Activated CD8-positive, alpha-beta memory T cell treated with anti-CD3 and anti-CD28 coated beads for 36 hours (primary cell): ENCODE data around the gene CMTM3. TPM values are rescaled to one million over a fixed set of nuclear protein-coding genes. Genes with fewer than 3 reads are reported as not detected.
"Not testable (repeated sequence)": the region's sequence is repeated elsewhere in the genome, so short reads cannot be mapped to it uniquely, and the experiment has no call there.

Experiments used
- CTCF ChIA-PET: fragments of 350-600 bp; sonication (Branson Sonifier 250); formaldehyde crosslinking; loops from one replicate; lab custom pipeline; 2021; ENCODE audit warnings: antibody characterized with exemption; lab: Charles Lee
- POLR2A ChIA-PET: fragments of 350-600 bp; sonication (Branson Sonifier 250); formaldehyde crosslinking; loops from one replicate; lab custom pipeline; 2021; ENCODE audit warnings: antibody characterized with exemption; lab: Charles Lee
- total RNA-seq, 2 experiments: library from RNA; stranded (reverse); gene quantifications; one replicate each; pipeline ENCODE4 v1.2.3, GENCODE V29; 2021

The CMTM3 gene
- total RNA-seq, 2 experiments from 2014 or later, result 66.8 to 67.4 TPM

- ChIA-PET POLR2A (no interaction called here), CTCF (interaction anchor here (1.1 kb wide), 1 partner anchor 38 kb away, joined by 3 read pairs; no protein-coding TSS in a partner anchor)
Observed at GRCh38 chr16:66600477-66600876, 4.0 kb upstream of the CMTM3 start.

GRCh38 chr16:66601471-66601870 is 3.0 kb upstream of the CMTM3 start:
- POLR2A ChIA-PET, result no interaction called here

DNA sequence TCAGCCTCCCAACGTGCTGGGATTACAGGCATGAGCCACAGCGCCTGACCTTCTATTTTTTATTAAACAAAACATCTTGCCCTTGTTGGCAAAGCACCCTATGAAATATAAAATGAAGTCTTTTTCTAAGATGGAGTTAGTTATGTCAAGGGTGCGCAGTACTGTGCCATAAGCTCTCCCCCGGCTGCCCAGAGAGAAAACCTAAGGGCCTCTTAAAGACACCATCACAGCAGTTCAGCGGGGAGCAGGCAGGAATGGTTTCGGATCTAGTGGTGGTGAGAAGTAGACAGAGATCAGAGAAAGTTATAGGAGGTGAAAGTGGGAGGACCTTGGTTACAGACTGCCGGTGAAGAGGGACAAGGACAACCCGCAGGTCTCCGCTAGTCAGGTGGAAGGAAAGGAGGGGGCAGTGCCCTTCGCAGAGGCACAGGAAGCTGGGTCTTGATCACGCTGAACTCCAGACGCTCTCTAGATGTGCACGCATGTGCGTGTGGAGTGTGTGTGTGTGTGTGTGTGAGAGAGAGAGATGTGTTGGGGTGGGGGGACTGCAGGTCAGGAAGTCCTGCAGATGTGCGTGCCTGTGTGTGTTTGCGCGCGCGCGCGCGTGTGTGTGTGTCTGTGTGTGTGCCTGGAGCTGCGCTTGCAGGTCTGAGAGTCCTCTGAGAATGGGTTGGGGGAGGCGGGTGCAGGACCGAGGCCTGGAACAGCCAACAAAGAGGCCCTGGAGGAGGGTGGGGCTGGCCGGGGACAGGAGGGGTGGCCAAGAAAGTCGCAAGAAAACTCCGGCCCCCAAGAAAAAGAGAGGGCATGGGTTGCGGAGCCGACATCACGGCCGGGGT is 748 bp upstream of the CMTM3 start:
- ChIA-PET CTCF (interaction anchor here (0.8 to 2.5 kb wide), 10 partner anchors 13 to 219 kb away, joined by 3 to 18 read pairs (median 4); no protein-coding TSS in a partner anchor), POLR2A (interaction anchor here (0.6 to 1.8 kb wide), 7 partner anchors 13 to 271 kb away, joined by 3 to 9 read pairs (median 5); no protein-coding TSS in a partner anchor)

More at GRCh38 chr16:66601471-66601870, 3.0 kb upstream of the CMTM3 start:
- CTCF ChIA-PET, result interaction anchor here (1.1 kb wide), 1 partner anchor 39 kb away, joined by 3 read pairs; no protein-coding TSS in a partner anchor

- ChIA-PET POLR2A (interaction anchor here (1.0 kb wide), 1 partner anchor 42 kb away, joined by 3 read pairs; no protein-coding TSS in a partner anchor), CTCF (interaction anchor here (1.2 to 3.9 kb wide), 3 partner anchors 9 to 47 kb away, joined by 3 to 26 read pairs (median 18); no protein-coding TSS in a partner anchor)
Observed at GRCh38 chr16:66605177-66605978, 874 bp downstream of the CMTM3 start.

DNA sequence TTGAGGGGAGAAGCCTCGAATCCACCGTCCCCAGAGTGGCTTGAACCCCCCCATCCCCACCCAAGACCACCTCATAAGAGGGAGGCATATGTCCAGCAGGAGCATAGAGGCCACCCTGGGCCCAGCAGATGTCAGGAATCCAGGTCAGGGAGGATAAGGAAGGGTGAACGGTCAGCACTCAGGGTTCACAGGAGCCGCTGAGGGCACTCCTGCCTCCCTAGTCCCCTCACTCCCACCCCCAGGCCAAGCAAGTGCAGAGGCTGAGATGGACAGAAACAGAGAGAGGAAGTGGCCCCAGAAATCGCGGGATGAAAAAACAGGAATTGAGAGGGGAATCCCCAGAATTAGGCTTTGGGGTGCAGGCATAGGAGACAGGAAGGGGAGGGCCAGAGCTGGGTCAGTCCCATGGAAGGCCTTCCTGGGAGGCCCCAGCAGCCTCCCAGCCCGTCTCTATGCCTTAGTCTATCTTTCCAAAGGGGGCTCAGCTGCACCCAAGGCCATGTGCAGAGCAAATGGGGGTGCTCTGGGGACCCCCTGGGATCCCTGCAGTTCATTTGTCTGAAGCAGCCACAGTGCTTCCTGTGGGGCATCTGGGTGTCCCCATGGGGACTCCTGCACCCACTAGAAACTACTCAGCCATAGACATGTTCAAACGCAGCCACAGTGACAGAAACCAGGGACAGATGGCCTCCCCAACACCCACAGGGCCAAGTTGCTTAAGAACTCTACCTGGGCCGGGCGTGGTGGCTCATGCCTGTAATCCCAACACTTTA is 1.7 kb downstream of the CMTM3 start:
- POLR2A ChIA-PET, result interaction anchor here (0.6 kb wide), 1 partner anchor 54 kb away, joined by 3 read pairs; the partner anchor contains the start of gene CKLF
- CTCF ChIA-PET, result interaction anchor here (0.6 to 3.9 kb wide), 2 partner anchors 46 to 95 kb away, joined by 5 to 26 read pairs; no protein-coding TSS in a partner anchor

DNA sequence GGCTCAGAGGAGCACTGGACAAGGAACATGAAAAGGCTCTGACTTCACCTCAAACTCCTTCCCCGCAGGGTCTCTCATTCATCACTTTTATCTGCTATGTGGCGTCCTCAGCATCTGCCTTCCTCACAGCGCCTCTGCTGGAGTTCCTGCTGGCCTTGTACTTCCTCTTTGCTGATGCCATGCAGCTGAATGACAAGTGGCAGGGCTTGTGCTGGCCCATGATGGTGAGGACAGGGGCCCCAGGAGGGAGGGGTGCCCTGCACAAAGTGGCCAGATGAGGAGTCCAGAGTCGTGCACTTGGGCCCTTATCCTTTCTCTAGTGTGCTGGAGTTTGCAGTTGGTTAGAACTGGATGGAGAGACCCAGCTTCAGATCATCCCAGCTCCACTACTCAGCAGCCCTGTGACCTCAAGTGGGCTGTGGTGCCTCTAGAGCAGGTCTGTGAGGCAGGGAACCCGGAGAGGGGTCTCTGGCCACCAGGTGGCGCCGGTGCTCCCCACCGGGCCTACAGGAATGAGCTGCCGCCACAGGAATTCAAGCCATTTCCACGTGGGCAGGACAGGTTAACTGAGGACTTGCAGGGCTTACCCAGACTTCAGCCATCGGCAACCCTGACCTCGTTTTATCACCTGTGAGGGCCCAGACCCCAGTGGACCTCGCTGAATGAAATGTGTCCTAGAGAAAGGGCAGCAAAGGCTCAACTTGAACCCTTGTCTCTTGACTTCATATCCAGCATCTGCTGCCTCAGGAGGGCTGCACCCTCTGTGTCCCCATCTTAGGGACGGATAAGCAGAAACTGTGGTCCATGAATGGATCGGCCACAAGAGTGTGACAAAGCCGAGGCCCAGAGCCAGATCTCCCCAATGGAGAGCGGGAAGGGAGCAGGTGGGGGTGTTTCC is 4.0 kb downstream of the CMTM3 start:
- CTCF ChIA-PET, result interaction anchor here (0.6 to 3.9 kb wide), 24 partner anchors 9 to 260 kb away, joined by 3 to 26 read pairs (median 4); partner anchors contain the start of gene CKLF
- POLR2A ChIA-PET, result no interaction called here

- ChIA-PET CTCF (interaction anchor here (0.7 to 3.9 kb wide), 19 partner anchors 9 to 202 kb away, joined by 3 to 26 read pairs (median 4); partner anchors contain the start of gene CKLF), POLR2A (interaction anchor here (0.6 kb wide), 1 partner anchor 99 kb away, joined by 12 read pairs; no protein-coding TSS in a partner anchor)
Observed at GRCh38 chr16:66609139-66609510, 4.6 kb downstream of the CMTM3 start.

- POLR2A ChIA-PET, result no interaction called here
- CTCF ChIA-PET, result interaction anchor here (1.1 to 2.0 kb wide), 3 partner anchors 11 to 258 kb away, joined by 3 to 4 read pairs (median 3); no protein-coding TSS in a partner anchor
Observed at GRCh38 chr16:66610111-66610820, 5.8 kb downstream of the CMTM3 start.

DNA sequence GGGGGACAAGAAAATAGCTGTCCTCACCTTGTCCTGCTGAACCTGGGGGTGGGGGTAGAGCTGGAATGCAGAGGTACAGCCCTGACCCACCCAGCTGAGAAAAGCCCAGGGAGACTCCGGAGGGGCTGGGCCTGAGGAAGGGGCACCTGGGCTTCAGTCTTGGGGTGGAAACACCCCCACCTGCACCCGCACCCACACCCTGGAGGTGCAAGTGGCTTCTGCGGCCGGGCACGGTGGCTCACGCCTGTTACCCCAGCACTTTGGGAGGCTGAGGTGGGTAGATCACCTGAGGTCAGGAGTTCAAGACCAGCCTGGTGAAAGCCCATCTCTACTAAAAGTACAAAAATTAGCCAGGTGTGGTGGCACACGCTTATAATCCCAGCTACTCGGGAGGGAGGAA is 7.4 kb downstream of the CMTM3 start:
- CTCF ChIA-PET, POLR2A ChIA-PET: not testable (repeated sequence)

- CTCF ChIA-PET, result no interaction called here
- POLR2A ChIA-PET, result no interaction called here
Observed at GRCh38 chr16:66612422-66612821, 7.9 kb downstream of the CMTM3 start.

DNA sequence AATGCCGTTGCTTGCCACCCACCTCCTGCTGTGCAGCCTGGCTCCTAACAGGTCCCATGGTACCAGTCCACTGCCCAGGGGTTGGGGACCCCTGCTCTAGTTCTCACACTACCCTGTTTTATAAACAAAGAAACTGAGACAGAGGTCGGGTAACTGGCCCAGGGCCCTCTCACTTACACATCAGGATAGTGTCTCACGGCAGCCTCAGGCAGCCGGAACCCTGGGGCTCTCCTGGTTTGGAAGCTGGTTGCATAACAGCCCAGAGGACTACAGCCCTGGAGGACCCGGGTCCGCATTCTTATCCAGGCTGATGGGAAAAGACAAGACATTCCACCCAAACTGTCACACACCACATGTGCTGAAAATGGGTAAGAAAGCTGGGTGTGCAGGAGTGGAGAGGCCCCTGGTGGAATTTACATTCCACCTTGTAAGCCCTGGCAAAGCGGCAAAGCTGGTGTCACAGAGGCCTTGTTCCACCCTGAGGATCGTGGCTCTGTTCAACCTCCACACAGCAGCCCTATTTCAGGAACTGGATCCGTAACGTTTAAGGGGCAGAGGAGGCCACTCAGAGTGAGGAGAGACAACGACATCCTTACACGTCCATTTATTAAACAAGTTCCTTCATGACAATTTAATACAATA is 9.8 kb downstream of the CMTM3 start:
- ChIA-PET POLR2A (no interaction called here), CTCF (no interaction called here)

- ChIA-PET POLR2A (no interaction called here), CTCF (no interaction called here)
Observed at GRCh38 chr16:66616169-66616568, 11.7 kb downstream of the CMTM3 start.

GRCh38 chr16:66616592-66616991 is 12.1 kb downstream of the CMTM3 start:
- POLR2A ChIA-PET, result interaction anchor here (0.6 kb wide), 1 partner anchor 412 kb away, joined by 7 read pairs; no protein-coding TSS in a partner anchor

GRCh38 chr16:66617010-66617434 is 12.5 kb downstream of the CMTM3 start:
- CTCF ChIA-PET, result interaction anchor here (2.3 to 3.2 kb wide), 2 partner anchors 9 to 34 kb away, joined by 6 to 12 read pairs; no protein-coding TSS in a partner anchor
- POLR2A ChIA-PET, result interaction anchor here (0.6 kb wide), 1 partner anchor 411 kb away, joined by 7 read pairs; no protein-coding TSS in a partner anchor

More at GRCh38 chr16:66616592-66616991, 12.1 kb downstream of the CMTM3 start:
- CTCF ChIA-PET, result interaction anchor here (2.3 to 3.2 kb wide), 2 partner anchors 9 to 34 kb away, joined by 6 to 12 read pairs; no protein-coding TSS in a partner anchor

DNA sequence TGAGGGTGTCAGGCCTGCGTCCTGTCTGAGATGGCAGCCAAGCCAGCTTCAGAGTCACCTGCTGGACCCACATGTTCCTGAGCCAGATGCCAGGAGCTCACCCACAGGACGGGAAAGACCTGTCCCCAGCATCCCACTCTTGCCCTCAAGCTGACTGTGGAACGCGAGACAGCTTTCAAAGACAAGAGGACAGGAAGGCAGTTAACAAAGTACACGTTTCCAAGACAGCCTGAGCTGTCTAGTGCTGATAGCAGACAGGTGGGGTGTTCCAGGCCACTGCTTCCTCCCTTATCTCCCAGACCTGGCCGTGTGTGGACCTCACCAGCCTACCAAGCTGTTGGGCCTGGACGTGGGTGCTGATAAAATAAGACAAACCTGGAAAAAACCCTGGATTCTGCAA is 13.2 kb downstream of the CMTM3 start:
- ChIA-PET CTCF (interaction anchor here (2.3 to 3.2 kb wide), 2 partner anchors 10 to 33 kb away, joined by 6 to 12 read pairs; no protein-coding TSS in a partner anchor), POLR2A (no interaction called here)
